ENCODE results near the gene PAGE1.
"Not testable (repeated sequence)": the region's sequence is repeated elsewhere in the genome, so short reads cannot be mapped to it uniquely, and the experiment has no call there.

PAGE1 gene, protein sequence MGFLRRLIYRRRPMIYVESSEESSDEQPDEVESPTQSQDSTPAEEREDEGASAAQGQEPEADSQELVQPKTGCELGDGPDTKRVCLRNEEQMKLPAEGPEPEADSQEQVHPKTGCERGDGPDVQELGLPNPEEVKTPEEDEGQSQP

DNA sequence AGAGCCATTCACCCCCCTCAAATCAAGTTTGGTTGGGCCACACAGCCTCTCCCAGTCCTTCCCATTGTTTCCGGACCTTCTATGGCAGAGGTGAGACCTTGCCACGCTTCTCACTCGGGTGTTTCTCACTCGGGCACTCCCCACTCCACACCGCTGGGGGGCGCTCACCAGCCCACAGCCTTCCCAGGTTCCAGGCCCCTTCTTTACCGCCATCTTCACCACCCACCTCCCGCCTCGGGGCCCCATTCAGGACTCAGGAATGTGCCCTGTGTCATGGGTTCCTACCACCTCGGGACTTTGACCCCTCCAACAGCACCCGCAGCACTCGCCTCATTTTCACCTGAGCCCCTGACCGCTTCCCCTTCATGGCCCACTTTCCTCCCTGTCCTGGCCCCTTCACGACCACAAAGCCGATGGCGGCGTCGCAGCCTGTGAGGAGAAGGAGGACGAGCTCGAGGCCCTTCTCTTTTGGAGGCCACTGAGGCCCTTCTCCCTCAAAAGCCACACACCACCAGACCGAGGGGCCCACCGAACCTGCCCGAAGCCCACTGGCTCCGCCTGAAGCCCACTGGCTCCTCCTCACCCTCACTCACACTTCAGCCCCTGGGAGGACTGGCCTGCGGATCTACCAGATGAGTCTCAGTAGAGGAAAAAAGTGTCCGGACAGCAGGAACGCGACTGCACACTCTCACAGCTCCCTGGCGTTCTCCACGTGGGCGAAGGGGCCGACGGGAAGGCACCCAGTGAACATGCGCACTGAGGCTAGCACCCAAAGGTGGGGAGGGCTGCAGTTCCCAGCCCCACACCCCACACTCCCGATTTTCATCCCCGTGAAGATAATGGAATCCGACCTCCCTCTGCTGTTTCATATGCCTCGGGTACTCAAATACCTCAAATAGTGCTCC, at the start of gene PAGE1:
Gene PAGE1, minus strand, starts transcription at position 709 of the 905 bp plus-strand sequence. CDS start 1,214 bp downstream, outside the sequence.
- DNase-seq, result no peak

- DNase-seq, result not testable (repeated sequence)
Measured at GRCh38 chrX:49741501-49741900, 45.7 kb upstream of the PAGE1 start.

DNA sequence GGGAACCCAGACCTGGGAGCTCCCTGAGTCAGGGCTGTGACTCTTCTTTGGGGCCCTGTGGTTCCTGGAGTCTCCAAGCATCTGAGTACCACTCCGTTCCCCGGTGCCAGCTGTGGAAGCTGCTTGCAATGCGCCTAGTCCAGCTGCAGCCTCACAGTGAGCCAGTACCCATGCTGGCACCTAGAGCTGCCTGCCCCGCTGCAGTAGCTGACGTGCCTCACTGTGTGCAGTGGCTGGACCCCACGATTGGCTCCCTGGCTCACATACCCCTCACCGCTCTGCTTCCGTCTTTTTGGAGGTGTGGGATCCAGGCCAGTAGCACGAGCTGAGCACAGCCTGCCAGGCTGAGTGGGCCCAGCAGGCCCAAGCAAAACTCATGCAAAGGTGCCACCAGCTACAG, 32.1 kb upstream of the PAGE1 start:
- no peak for DNase-seq

- DNase-seq, result no peak
Measured at GRCh38 chrX:49726966-49727365, 31.2 kb upstream of the PAGE1 start.

DNA sequence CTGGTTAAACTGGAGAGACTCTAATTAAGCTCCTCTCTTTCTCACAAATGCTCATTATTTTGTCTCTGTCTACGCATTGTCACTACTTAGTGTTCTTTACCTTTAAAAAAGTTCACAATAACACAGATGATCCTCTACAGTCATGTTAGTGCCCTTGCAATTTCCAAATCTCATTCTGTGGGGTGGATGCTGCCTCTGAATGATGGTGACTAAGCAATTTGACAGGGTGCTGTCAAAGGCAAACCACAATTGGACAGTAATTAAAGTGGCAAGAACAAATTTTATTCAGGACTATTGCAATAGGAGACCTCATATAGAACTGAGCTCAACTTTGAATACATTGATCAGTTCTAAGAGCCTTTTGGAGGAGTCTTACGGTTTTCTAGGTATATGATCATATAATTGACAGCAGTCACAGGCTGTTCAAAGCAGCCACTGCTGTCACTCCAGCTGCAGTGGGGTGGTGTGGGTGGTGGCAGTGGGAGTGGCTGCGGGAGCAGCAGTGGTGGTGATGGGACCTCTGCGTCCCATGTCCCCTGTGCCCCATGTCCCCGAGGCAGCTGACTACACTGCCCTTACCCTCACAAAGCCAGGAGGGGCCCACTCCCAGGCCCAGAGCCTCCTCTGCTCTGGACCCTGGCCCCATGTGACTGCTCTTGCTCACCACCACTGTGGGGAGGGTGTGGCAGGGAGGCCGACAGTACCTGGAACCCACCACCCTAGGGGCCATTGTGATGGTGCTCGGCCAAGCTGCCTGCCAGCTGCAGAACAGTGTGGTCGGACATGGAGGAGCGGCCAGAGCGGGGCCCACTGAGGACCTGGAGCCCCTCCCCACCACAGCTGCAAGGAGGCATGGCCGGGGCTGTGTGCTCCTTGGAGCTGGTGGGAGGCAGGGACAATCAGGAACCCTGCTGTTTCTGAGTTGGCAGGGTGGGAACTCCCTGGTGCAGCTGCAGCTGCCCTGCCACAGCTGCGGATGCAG, 30.4 kb upstream of the PAGE1 start:
- no peak for DNase-seq

DNA sequence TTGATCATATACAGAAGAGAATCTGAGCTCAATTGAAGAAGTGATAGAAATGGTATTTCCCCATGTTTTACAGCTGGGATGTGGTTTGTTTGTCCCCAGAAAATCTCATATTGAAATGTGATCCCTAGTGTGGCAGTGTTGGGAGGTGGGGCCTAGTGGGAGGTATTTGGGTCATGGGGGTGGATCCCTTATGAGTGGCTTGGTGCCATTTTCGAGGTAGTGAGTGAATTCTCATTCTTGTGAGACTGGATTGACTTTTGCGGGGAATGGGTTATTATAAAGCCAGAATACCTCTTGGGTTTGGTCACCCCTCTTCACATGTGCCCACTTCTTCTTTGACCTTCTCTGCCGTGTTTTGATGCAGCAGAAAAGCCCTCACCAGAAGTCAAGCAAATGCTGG, 29.6 kb upstream of the PAGE1 start:
- no peak for DNase-seq

DNA sequence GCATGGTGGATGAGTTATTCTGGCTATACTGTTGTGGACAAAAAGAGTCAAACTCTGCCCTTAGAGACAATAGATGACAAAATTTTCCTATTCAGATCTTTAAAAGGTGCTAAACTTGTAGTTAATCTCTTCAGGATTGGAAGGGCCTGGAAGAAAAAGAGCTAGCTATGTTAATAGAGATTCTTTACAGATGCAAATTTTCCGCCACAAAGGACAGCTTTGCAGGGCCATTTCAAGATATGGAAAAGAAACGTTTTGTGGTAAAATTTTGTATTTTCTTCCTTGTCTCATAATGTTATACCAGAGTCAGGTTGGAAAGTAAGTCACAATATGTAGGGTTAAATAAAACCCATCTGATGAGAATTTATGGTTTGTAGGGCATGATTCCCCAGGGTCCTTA, 24.3 kb upstream of the PAGE1 start:
- DNase-seq, result not testable (repeated sequence)

- no peak for DNase-seq
Measured at GRCh38 chrX:49712577-49712976, 16.8 kb upstream of the PAGE1 start.

GRCh38 chrX:49710744-49711319, 15.0 kb upstream of the PAGE1 start:
- DNase-seq, result no peak

- DNase-seq, result no peak
Measured at GRCh38 chrX:49704691-49705404, 9.1 kb upstream of the PAGE1 start.

GRCh38 chrX:49701933-49702332, 6.1 kb upstream of the PAGE1 start:
- no peak for DNase-seq

GRCh38 chrX:49701323-49701722, 5.5 kb upstream of the PAGE1 start:
- DNase-seq, result no peak

DNA sequence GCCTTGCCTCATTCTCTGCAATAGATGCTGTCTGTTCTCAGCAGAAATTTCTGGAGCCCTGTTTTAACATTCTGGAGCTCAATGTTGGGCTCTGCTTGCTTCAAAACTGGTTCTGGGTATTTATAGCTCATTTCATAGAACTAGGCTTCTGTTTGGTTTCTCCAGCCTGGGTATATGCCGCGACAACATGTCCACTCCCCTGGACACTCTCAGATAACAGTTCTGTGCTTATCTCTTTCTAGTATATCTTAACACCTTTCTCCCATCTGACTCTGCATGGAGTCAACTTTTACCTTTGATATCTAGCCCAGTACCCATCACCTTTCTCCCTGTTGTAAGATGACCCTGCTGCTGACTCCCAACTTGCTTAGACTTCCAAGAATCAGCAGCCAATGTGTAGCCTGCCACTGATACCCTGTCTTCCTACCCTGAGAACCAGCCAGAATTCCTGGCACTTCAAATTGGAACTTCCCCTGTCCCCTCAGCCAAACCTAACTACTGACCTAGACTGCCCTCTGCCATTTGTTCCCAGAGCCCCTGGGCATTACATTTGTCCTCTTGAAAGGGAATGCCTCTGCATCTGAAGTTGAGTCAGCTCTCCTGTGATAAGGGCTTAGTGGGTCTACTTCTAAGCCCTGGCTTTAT, 20.6 kb downstream of the PAGE1 start:
- no peak for DNase-seq

DNA sequence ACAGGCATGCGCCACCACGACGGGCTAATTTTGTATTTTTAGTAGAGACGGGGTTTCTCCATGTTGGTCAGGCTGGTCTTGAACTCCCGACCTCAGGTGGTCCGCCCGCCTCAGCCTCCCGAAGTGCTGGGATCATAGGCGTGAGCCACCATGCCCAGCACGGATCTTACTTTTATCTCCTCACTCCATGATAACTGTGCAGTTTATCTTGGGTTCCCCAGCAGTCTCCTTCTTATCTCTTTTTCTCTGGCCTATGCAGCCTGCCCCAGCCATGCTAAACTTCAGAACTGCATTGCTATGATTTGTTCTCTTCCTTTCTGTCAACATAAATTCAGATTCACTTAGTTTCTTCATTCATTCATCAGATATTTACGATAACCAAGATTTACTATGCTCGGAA, 22.4 kb downstream of the PAGE1 start:
- no peak for DNase-seq

DNA sequence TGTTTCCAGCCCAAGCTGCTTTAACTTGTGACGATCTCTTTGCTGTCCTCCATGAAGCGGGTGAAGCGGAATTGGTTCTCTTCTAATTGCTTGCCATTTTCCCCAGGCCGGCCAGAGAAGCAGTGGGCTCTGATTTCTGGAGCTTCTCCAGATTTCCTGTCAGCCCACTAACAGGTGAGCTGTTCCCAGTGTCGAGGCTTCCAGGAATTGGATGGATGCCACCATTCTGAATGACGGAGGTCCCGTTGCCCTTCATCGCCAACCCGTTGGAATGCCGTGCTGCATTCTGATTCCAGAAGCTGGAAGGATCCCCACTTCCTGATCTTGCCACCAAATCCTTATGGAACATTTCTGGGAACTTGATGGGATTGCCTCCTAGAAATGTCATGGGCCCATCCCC, 31.0 kb downstream of the PAGE1 start:
- DNase-seq, result no peak

GRCh38 chrX:49661881-49662280, 33.9 kb downstream of the PAGE1 start:
- DNase-seq, result no peak

- DNase-seq, result no peak
Measured at GRCh38 chrX:49659771-49660170, 36.0 kb downstream of the PAGE1 start.

GRCh38 chrX:49656533-49656932, 39.3 kb downstream of the PAGE1 start:
- DNase-seq, result no peak

GRCh38 chrX:49644991-49645637, 50.7 kb downstream of the PAGE1 start:
- DNase-seq, result no peak

Measured in activated CD8-positive, alpha-beta memory T cell treated with anti-CD3 and anti-CD28 coated beads, Interleukin-2, amount 50 U/mL, for 48 hours (primary cell).